ENCODE measurements around the gene GRIFIN. TPM values are rescaled to one million over a fixed set of nuclear protein-coding genes. Genes with fewer than 3 reads are reported as not detected.
"Not testable (repeated sequence)": the region's sequence is repeated elsewhere in the genome, so short reads cannot be mapped to it uniquely, and the experiment has no call there.

The GRIFIN gene
- total RNA-seq, 1 donor from 2014 or later: not detected

- ATAC-seq: peak; percentile 74
Observed at GRCh38 chr7:2477447-2478398, 1.5 kb upstream of the GRIFIN start.

GRCh38 chr7:2476776-2477446 is 713 bp upstream of the GRIFIN start:
- ATAC-seq: no peak

- ATAC-seq: no peak
Observed at GRCh38 chr7:2475678-2476015, 551 bp downstream of the GRIFIN start.

GRCh38 chr7:2474813-2475677 is 1.2 kb downstream of the GRIFIN start:
- ATAC-seq: no peak

- ATAC-seq: no peak
Observed at GRCh38 chr7:2474224-2474623, 2.0 kb downstream of the GRIFIN start.

- ATAC-seq: no peak
Observed at GRCh38 chr7:2473496-2474180, 2.6 kb downstream of the GRIFIN start.

- no peak for ATAC-seq
Observed at GRCh38 chr7:2472739-2473138, 3.5 kb downstream of the GRIFIN start.

GRCh38 chr7:2471396-2471795 is 4.8 kb downstream of the GRIFIN start:
- peak; percentile 57 for ATAC-seq

- peak; percentile 76 for ATAC-seq
Observed at GRCh38 chr7:2471022-2471329, 5.2 kb downstream of the GRIFIN start.

GRCh38 chr7:2470204-2471021 is 5.8 kb downstream of the GRIFIN start:
- no peak for ATAC-seq

GRCh38 chr7:2469460-2470203 is 6.6 kb downstream of the GRIFIN start:
- not testable (repeated sequence) for ATAC-seq

- no peak for ATAC-seq
Observed at GRCh38 chr7:2468227-2468626, 8.0 kb downstream of the GRIFIN start.

- no peak for ATAC-seq
Observed at GRCh38 chr7:2466675-2467074, 9.5 kb downstream of the GRIFIN start.

GRCh38 chr7:2465928-2466327 is 10.3 kb downstream of the GRIFIN start:
- no peak for ATAC-seq

- ATAC-seq: no peak
Observed at GRCh38 chr7:2462731-2463130, 13.5 kb downstream of the GRIFIN start.

- peak; percentile 33 for ATAC-seq
Observed at GRCh38 chr7:2461268-2462026, 14.8 kb downstream of the GRIFIN start.

- ATAC-seq: peak; percentile 8
Observed at GRCh38 chr7:2460641-2461040, 15.6 kb downstream of the GRIFIN start.

- ATAC-seq: peak; percentile 18
Observed at GRCh38 chr7:2460188-2460587, 16.0 kb downstream of the GRIFIN start.

GRCh38 chr7:2459674-2460073 is 16.5 kb downstream of the GRIFIN start:
- ATAC-seq: no peak

GRCh38 chr7:2453849-2454248 is 22.3 kb downstream of the GRIFIN start:
- ATAC-seq: not testable (repeated sequence)
